Fibroblast of pulmonary artery (primary cell): Measurements from ENCODE around the gene WASL.
"Not testable (repeated sequence)": the region's sequence is repeated elsewhere in the genome, so short reads cannot be mapped to it uniquely, and the experiment has no call there.

Experiments used
- DNase-seq: peaks from one replicate; pipeline ENCODE4 v3.0.0-alpha.2; 2010; ENCODE audit warnings: low read depth
- H3K4me3 ChIP-seq: replicated peaks from 2 replicates; pipeline ENCODE4 v1.5.1; 2011; ENCODE audit warnings: low read depth, mild to moderate bottlenecking, control low read depth, low read length, moderate library complexity
- TF ChIP-seq, protein P1 (sequence below): IDR thresholded peaks from 2 replicates; pipeline ENCODE4 v1.5.1; 2011; ENCODE audit warnings: mild to moderate bottlenecking, control low read depth, low read length, inconsistent platforms; ENCODE audit errors: missing control alignments

Gene WASL

DNA sequence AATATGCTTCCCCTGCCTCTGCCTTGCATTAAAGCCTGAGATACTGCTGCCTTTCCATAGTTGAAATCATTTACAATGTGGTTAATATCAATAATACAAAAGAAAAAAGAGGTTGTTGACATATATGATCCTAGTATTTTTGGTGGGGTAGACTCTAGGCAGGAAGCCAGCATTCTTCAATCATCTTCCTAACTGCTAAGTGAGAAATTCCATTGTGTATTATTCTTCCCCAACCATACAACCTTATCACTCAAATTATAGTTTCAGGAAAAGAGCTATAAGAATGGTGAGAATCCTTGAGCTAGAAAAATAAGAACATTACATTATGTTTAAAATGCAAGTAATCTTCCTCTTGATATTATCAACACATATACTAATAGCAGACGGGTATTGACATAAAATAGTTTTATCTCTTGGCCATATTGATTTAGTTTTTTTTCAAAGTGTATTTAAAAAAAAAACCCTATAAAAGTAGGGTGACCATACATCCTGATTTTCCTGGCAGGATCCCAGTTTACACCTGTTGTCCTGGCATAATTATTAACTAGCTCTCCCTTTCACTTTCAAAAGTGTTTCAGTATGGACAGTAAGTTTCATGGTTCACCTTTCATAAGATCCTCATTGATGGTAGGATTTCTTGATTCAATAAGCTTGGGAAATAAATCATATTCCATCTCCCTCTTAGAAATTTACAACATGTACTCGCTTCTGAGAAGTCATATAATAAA is 33.4 kb upstream of the WASL start:
- no peak overlapping the region for H3K4me3 ChIP-seq
- peak; percentile 31 for DNase-seq
- TF ChIP-seq, protein P1, sequence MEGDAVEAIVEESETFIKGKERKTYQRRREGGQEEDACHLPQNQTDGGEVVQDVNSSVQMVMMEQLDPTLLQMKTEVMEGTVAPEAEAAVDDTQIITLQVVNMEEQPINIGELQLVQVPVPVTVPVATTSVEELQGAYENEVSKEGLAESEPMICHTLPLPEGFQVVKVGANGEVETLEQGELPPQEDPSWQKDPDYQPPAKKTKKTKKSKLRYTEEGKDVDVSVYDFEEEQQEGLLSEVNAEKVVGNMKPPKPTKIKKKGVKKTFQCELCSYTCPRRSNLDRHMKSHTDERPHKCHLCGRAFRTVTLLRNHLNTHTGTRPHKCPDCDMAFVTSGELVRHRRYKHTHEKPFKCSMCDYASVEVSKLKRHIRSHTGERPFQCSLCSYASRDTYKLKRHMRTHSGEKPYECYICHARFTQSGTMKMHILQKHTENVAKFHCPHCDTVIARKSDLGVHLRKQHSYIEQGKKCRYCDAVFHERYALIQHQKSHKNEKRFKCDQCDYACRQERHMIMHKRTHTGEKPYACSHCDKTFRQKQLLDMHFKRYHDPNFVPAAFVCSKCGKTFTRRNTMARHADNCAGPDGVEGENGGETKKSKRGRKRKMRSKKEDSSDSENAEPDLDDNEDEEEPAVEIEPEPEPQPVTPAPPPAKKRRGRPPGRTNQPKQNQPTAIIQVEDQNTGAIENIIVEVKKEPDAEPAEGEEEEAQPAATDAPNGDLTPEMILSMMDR = no peak

DNA sequence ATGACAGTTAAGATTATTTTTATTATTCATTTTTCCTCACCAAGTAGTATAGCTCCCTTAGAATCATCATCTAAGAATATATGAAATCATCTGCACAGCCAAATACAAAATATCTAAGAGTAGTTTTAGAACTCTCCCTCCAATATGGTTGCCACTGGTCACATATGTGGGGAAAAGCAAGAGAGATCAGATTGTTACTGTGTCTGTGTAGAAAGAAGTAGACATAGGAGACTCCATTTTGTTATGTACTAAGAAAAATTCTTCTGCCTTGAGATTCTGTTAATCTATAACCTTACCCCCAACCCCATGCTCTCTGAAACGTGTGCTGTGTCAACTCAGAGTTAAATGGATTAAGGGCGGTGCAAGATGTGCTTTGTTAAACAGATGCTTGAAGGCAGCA is 31.7 kb upstream of the WASL start:
- not testable (repeated sequence) for DNase-seq, H3K4me3 ChIP-seq

GRCh38 chr7:123774496-123774895 is 25.7 kb upstream of the WASL start:
- no peak overlapping the region for H3K4me3 ChIP-seq
- TF ChIP-seq, protein P1 = no peak
- no peak for DNase-seq

GRCh38 chr7:123773481-123773880 is 24.7 kb upstream of the WASL start:
- no peak overlapping the region for H3K4me3 ChIP-seq
- TF ChIP-seq, protein P1 = no peak
- DNase-seq = no peak

DNA sequence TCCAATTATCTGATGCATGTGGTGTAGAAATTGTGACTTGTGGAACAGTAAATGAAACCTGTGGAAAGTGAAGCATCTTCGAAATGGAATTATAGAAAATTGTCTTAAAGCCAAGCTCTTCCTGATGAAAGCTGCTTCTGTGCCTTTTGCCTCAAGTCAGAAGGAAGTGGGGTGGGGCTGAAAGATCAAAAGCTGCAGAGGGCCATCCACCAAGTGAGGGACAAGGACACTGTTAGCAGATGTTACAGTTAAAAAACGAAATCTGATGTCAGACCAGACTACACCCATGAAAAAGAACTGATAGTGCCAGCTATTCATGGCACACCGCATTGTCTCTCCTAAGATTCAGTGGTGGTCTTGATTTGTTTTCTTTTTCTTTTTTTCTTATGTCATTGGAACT is 23.8 kb upstream of the WASL start:
- no peak for DNase-seq
- TF ChIP-seq, protein P1 = no peak
- no peak overlapping the region for H3K4me3 ChIP-seq

DNA sequence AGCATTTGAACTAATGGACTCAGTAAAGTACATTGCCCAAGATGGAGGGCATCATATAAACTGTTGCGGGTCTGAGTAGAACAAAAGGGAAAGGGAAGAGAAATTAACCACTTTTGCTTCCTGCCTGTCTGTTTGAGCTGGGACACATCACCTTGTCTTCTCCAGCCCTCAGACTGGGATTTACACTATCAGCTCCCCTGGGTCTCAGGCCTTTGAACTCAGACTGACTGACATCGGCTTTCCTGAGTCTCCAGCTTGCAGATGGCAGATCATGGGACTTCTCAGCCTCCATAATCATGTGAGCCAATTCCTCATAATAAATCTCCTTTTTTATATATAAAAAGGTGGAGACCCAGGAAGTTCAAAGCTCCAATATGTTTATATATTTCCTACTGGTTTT is 23.0 kb upstream of the WASL start:
- no peak for DNase-seq
- no peak overlapping the region for H3K4me3 ChIP-seq
- TF ChIP-seq, protein P1 = no peak

DNA sequence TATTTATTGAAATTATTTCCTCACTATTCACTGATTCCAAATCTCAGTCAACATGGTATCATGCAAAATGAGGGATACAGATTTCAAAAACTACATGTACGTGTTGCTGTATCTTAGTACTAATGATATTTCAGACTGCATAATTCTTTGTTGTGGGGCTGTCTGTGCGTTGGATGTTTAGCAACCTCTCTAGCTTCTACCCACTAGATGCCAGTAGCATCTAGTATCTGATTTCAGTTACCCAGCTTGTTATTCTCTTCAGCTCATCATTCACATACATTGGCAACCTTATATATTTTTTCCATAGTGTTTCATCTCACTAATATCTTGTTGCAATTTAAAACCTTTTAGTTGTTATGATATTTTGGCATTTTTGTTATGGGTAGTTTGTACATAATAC is 22.5 kb upstream of the WASL start:
- no peak for DNase-seq
- H3K4me3 ChIP-seq = no peak overlapping the region
- TF ChIP-seq, protein P1 = no peak
